ENCODE results near the gene PTPRU.

GRCh38 chr1:29338908-29339575, 102.7 kb downstream of the PTPRU start:
- TF ChIP-seq CTCF (IDR thresholded peaks at IDR 0.05) (no peak), ZFX (IDR thresholded peaks at IDR 0.05; ENCODE audit: borderline replicate concordance) (no peak)
